ENCODE results near the gene DAO. TPM values are rescaled to one million over a fixed set of nuclear protein-coding genes. Genes with fewer than 3 reads are reported as not detected.

DAO gene
- total RNA-seq, 1 experiment from 2014 or later, result not detected

GRCh38 chr12:108895220-108895802, 15.4 kb downstream of the DAO start:
- H3K9ac ChIP-seq (ENCODE audit: low read length), result no peak overlapping the region
- no peak overlapping the region for H2AFZ ChIP-seq (ENCODE audit: low read length)
- no peaks in the 10 kb centered on the region for H3K36me3 ChIP-seq (ENCODE audit: insufficient read depth, low read length)
- no peaks in the 10 kb centered on the region; the same call in 1 of the 2 replicates for H3K27me3 ChIP-seq (ENCODE audit: low read length)
- H4K20me1 ChIP-seq (ENCODE audit: insufficient read depth, low read depth, low read length), result no peaks in the 10 kb centered on the region
- H3K9me3 ChIP-seq (ENCODE audit: low read length), result no peaks in the 10 kb centered on the region
- no peak overlapping the region for H3K4me2 ChIP-seq (ENCODE audit: low read depth, low read length, poor library complexity, severe bottlenecking)
- no peak overlapping the region for H3K4me3 ChIP-seq (ENCODE audit: low read length)
- no peaks in the 10 kb centered on the region for H3K4me1 ChIP-seq (ENCODE audit: low read length)
- H3K9me2 ChIP-seq (replicated peaks; ENCODE audit: insufficient read depth, low read length), result no peaks in the 10 kb centered on the region
- H3K27ac ChIP-seq (ENCODE audit: low read length), result no peak overlapping the region
- H3K79me2 ChIP-seq (ENCODE audit: low read length), result no peaks in the 10 kb centered on the region
- DNase-seq, result no peak

- Histone ChIP-seq H3K79me2 (ENCODE audit: low read length) (no peaks in the 10 kb centered on the region), H3K9ac (ENCODE audit: low read length) (no peak overlapping the region), H3K4me1 (ENCODE audit: low read length) (no peaks in the 10 kb centered on the region), H2AFZ (ENCODE audit: low read length) (no peak overlapping the region), H3K4me3 (ENCODE audit: low read length) (no peak overlapping the region), H3K27ac (ENCODE audit: low read length) (no peak overlapping the region), H4K20me1 (ENCODE audit: insufficient read depth, low read depth, low read length) (no peaks in the 10 kb centered on the region), H3K36me3 (ENCODE audit: insufficient read depth, low read length) (no peaks in the 10 kb centered on the region), H3K9me2 (replicated peaks; ENCODE audit: insufficient read depth, low read length) (no peaks in the 10 kb centered on the region), H3K9me3 (ENCODE audit: low read length) (no peaks in the 10 kb centered on the region), H3K27me3 (ENCODE audit: low read length) (no peaks in the 10 kb centered on the region; the same call in 1 of the 2 replicates), H3K4me2 (ENCODE audit: low read depth, low read length, poor library complexity, severe bottlenecking) (no peak overlapping the region)
- DNase-seq, result no peak
Measured at GRCh38 chr12:108896336-108896735, 16.4 kb downstream of the DAO start.

- Histone ChIP-seq H4K20me1 (ENCODE audit: insufficient read depth, low read depth, low read length) (no peaks in the 10 kb centered on the region), H3K27ac (ENCODE audit: low read length) (no peak overlapping the region), H3K9me2 (replicated peaks; ENCODE audit: insufficient read depth, low read length) (no peaks in the 10 kb centered on the region), H3K9me3 (ENCODE audit: low read length) (no peaks in the 10 kb centered on the region), H2AFZ (ENCODE audit: low read length) (no peak overlapping the region), H3K27me3 (ENCODE audit: low read length) (no peaks in the 10 kb centered on the region; the same call in 1 of the 2 replicates), H3K4me3 (ENCODE audit: low read length) (no peak overlapping the region), H3K36me3 (ENCODE audit: insufficient read depth, low read length) (no peaks in the 10 kb centered on the region), H3K4me1 (ENCODE audit: low read length) (no peaks in the 10 kb centered on the region), H3K9ac (ENCODE audit: low read length) (no peak overlapping the region), H3K79me2 (ENCODE audit: low read length) (no peaks in the 10 kb centered on the region), H3K4me2 (ENCODE audit: low read depth, low read length, poor library complexity, severe bottlenecking) (no peak overlapping the region)
- no peak for DNase-seq
Measured at GRCh38 chr12:108896817-108897216, 16.9 kb downstream of the DAO start.

- H4K20me1 ChIP-seq (ENCODE audit: insufficient read depth, low read depth, low read length), result no peaks in the 10 kb centered on the region
- H3K36me3 ChIP-seq (ENCODE audit: insufficient read depth, low read length), result no peaks in the 10 kb centered on the region
- H3K27ac ChIP-seq (ENCODE audit: low read length), result no peak overlapping the region
- no peak for DNase-seq
- no peaks in the 10 kb centered on the region for H3K4me1 ChIP-seq (ENCODE audit: low read length)
- no peaks in the 10 kb centered on the region for H3K9me3 ChIP-seq (ENCODE audit: low read length)
- no peaks in the 10 kb centered on the region; the same call in 1 of the 2 replicates for H3K27me3 ChIP-seq (ENCODE audit: low read length)
- no peak overlapping the region for H3K9ac ChIP-seq (ENCODE audit: low read length)
- no peak overlapping the region for H3K4me2 ChIP-seq (ENCODE audit: low read depth, low read length, poor library complexity, severe bottlenecking)
- no peaks in the 10 kb centered on the region for H3K79me2 ChIP-seq (ENCODE audit: low read length)
- no peak overlapping the region for H2AFZ ChIP-seq (ENCODE audit: low read length)
- H3K9me2 ChIP-seq (replicated peaks; ENCODE audit: insufficient read depth, low read length), result no peaks in the 10 kb centered on the region
- H3K4me3 ChIP-seq (ENCODE audit: low read length), result no peak overlapping the region
Measured at GRCh38 chr12:108899145-108899544, 19.3 kb downstream of the DAO start.

GRCh38 chr12:108905725-108906124, 25.8 kb downstream of the DAO start:
- Histone ChIP-seq H3K27ac (ENCODE audit: low read length) (no peak overlapping the region), H3K9me2 (replicated peaks; ENCODE audit: insufficient read depth, low read length) (no peaks in the 10 kb centered on the region), H3K9ac (ENCODE audit: low read length) (no peak overlapping the region), H2AFZ (ENCODE audit: low read length) (no peak overlapping the region), H3K79me2 (ENCODE audit: low read length) (no peaks in the 10 kb centered on the region), H4K20me1 (ENCODE audit: insufficient read depth, low read depth, low read length) (no peaks in the 10 kb centered on the region), H3K36me3 (ENCODE audit: insufficient read depth, low read length) (no peaks in the 10 kb centered on the region), H3K9me3 (ENCODE audit: low read length) (no peaks in the 10 kb centered on the region), H3K27me3 (ENCODE audit: low read length) (no peaks in the 10 kb centered on the region), H3K4me1 (ENCODE audit: low read length) (no peaks in the 10 kb centered on the region), H3K4me3 (ENCODE audit: low read length) (no peak overlapping the region), H3K4me2 (ENCODE audit: low read depth, low read length, poor library complexity, severe bottlenecking) (no peak overlapping the region)
- peak; percentile 57 for DNase-seq

- H2AFZ ChIP-seq (ENCODE audit: low read length), result no peak overlapping the region
- H3K4me1 ChIP-seq (ENCODE audit: low read length), result no peaks in the 10 kb centered on the region
- H3K4me3 ChIP-seq (ENCODE audit: low read length), result no peak overlapping the region
- no peak overlapping the region for H3K4me2 ChIP-seq (ENCODE audit: low read depth, low read length, poor library complexity, severe bottlenecking)
- no peak overlapping the region for H3K27ac ChIP-seq (ENCODE audit: low read length)
- H3K27me3 ChIP-seq (ENCODE audit: low read length), result no peaks in the 10 kb centered on the region
- no peaks in the 10 kb centered on the region for H4K20me1 ChIP-seq (ENCODE audit: insufficient read depth, low read depth, low read length)
- no peak overlapping the region for H3K9ac ChIP-seq (ENCODE audit: low read length)
- no peaks in the 10 kb centered on the region for H3K9me3 ChIP-seq (ENCODE audit: low read length)
- no peaks in the 10 kb centered on the region for H3K79me2 ChIP-seq (ENCODE audit: low read length)
- H3K9me2 ChIP-seq (replicated peaks; ENCODE audit: insufficient read depth, low read length), result no peaks in the 10 kb centered on the region
- no peak for DNase-seq
- no peaks in the 10 kb centered on the region for H3K36me3 ChIP-seq (ENCODE audit: insufficient read depth, low read length)
Measured at GRCh38 chr12:108906971-108907370, 27.1 kb downstream of the DAO start.

- no peaks in the 10 kb centered on the region for H4K20me1 ChIP-seq (ENCODE audit: insufficient read depth, low read depth, low read length)
- no peaks in the 10 kb centered on the region for H3K4me1 ChIP-seq (ENCODE audit: low read length)
- DNase-seq, result no peak
- no peaks in the 10 kb centered on the region for H3K9me2 ChIP-seq (replicated peaks; ENCODE audit: insufficient read depth, low read length)
- H3K27ac ChIP-seq (ENCODE audit: low read length), result no peak overlapping the region
- no peaks in the 10 kb centered on the region for H3K79me2 ChIP-seq (ENCODE audit: low read length)
- H3K4me3 ChIP-seq (ENCODE audit: low read length), result no peak overlapping the region
- no peaks in the 10 kb centered on the region for H3K27me3 ChIP-seq (ENCODE audit: low read length)
- H3K9ac ChIP-seq (ENCODE audit: low read length), result no peak overlapping the region
- H3K36me3 ChIP-seq (ENCODE audit: insufficient read depth, low read length), result no peaks in the 10 kb centered on the region
- no peak overlapping the region for H3K4me2 ChIP-seq (ENCODE audit: low read depth, low read length, poor library complexity, severe bottlenecking)
- H3K9me3 ChIP-seq (ENCODE audit: low read length), result no peaks in the 10 kb centered on the region
- H2AFZ ChIP-seq (ENCODE audit: low read length), result no peak overlapping the region
Measured at GRCh38 chr12:108907839-108908351, 28.0 kb downstream of the DAO start.

- H3K36me3 ChIP-seq (ENCODE audit: insufficient read depth, low read length), result no peaks in the 10 kb centered on the region
- no peak overlapping the region for H3K27ac ChIP-seq (ENCODE audit: low read length)
- no peaks in the 10 kb centered on the region for H4K20me1 ChIP-seq (ENCODE audit: insufficient read depth, low read depth, low read length)
- no peak overlapping the region for H3K4me2 ChIP-seq (ENCODE audit: low read depth, low read length, poor library complexity, severe bottlenecking)
- H3K4me1 ChIP-seq (ENCODE audit: low read length), result no peaks in the 10 kb centered on the region
- H3K27me3 ChIP-seq (ENCODE audit: low read length), result no peaks in the 10 kb centered on the region
- no peaks in the 10 kb centered on the region for H3K79me2 ChIP-seq (ENCODE audit: low read length)
- no peak for DNase-seq
- no peaks in the 10 kb centered on the region for H3K9me3 ChIP-seq (ENCODE audit: low read length)
- H2AFZ ChIP-seq (ENCODE audit: low read length), result no peak overlapping the region
- no peak overlapping the region for H3K9ac ChIP-seq (ENCODE audit: low read length)
- no peak overlapping the region for H3K4me3 ChIP-seq (ENCODE audit: low read length)
- no peaks in the 10 kb centered on the region for H3K9me2 ChIP-seq (replicated peaks; ENCODE audit: insufficient read depth, low read length)
Measured at GRCh38 chr12:108910336-108910735, 30.4 kb downstream of the DAO start.

Data from Karpas-422 (cell line).